HepG2 (cell line): ENCODE data around the gene CAMTA1.

Source experiments
- ETV6 ChIP-seq: sonication (generic); formaldehyde crosslinking; conservative IDR thresholded peaks from 2 replicates; pipeline ENCODE4 v1.4.0; 2020; ENCODE audit warnings: missing genetic modification reagents
- EZH2 ChIP-seq: conservative IDR thresholded peaks from 2 replicates; pipeline ENCODE4 v1.6.1; 2012; ENCODE audit warnings: mild to moderate bottlenecking, low read depth, low read length, moderate library complexity
- KMT2B ChIP-seq: IDR thresholded peaks from 2 replicates; pipeline ENCODE4 v1.6.1; 2016; ENCODE audit warnings: missing genetic modification reagents, missing compliant biosample characterization
- NAIF1 ChIP-seq: sonication (generic); formaldehyde crosslinking; IDR thresholded peaks from 2 replicates; pipeline ENCODE4 v1.5.0; 2020; ENCODE audit warnings: mild to moderate bottlenecking, missing genetic modification reagents, borderline replicate concordance
- TCF7L2 ChIP-seq: IDR thresholded peaks from 2 replicates; pipeline ENCODE4 v1.6.1; 2011; ENCODE audit warnings: mild to moderate bottlenecking, low read depth, low read length, moderate library complexity
- TP53 ChIP-seq: sonication (generic); formaldehyde crosslinking; conservative IDR thresholded peaks from 2 replicates; pipeline ENCODE4 v1.4.0; 2020; ENCODE audit warnings: missing genetic modification reagents
- ZNF24 ChIP-seq: fragments of 450-650 bp; IDR thresholded peaks from 2 replicates; pipeline ENCODE4 v1.6.1; 2017; ENCODE audit warnings: antibody characterized with exemption, mild to moderate bottlenecking
- ZNF724P ChIP-seq: sonication (generic); formaldehyde crosslinking; IDR thresholded peaks from 2 replicates; pipeline ENCODE4 v1.8.0; 2022; ENCODE audit warnings: missing genetic modification reagents, borderline replicate concordance
- TF ChIP-seq, protein P1 (sequence below): IDR thresholded peaks from 2 replicates; pipeline ENCODE4 v1.6.1; 2012; ENCODE audit warnings: inconsistent platforms
- TF ChIP-seq, protein P2 (sequence below): IDR thresholded peaks from 2 replicates; pipeline ENCODE4 v1.6.1; 2016
- TF ChIP-seq, protein P3 (sequence below): sonication (generic); formaldehyde crosslinking; IDR thresholded peaks from 2 replicates; pipeline ENCODE4 v1.4.0; 2020; ENCODE audit warnings: missing genetic modification reagents
- TF ChIP-seq, protein P4 (sequence below), 2 experiments: IDR thresholded peaks; 2 replicates each; pipeline ENCODE4 v1.6.1; 2011 to 2012; ENCODE audit warnings: low read length in 2 of 2, borderline replicate concordance in 1 of 2, low read depth in 1 of 2, mild to moderate bottlenecking in 1 of 2, moderate library complexity in 1 of 2
- TF ChIP-seq, protein P5 (sequence below): sonication (generic); formaldehyde crosslinking; IDR thresholded peaks from 2 replicates; pipeline ENCODE4 v1.4.0; 2020; ENCODE audit warnings: missing genetic modification reagents

DNA sequence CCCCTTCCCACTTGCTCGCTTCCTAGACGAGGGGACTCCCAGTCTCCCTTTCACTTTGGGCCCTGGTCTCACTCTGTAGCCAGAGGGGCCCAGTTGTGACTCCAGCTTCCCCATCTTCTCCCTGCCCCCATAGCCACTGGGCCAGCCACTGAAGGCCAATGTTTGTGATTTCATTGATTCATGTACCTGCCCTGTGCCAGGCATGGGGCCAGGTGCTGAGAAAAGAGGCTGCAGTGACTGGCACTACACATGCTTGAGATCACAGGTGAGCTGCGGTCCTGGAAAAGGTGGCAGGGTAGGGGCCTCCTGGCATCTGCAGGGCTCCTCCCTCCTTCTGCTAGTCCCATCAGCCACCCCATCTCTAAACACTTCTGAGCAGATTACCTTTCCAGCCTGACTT, 640.5 kb downstream of the CAMTA1 start:
- TF ChIP-seq, protein P1, sequence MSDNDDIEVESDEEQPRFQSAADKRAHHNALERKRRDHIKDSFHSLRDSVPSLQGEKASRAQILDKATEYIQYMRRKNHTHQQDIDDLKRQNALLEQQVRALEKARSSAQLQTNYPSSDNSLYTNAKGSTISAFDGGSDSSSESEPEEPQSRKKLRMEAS = no peak
- TF ChIP-seq ETV6 (CRISPR knock-in tag) = no peak
- TF ChIP-seq, protein P2, sequence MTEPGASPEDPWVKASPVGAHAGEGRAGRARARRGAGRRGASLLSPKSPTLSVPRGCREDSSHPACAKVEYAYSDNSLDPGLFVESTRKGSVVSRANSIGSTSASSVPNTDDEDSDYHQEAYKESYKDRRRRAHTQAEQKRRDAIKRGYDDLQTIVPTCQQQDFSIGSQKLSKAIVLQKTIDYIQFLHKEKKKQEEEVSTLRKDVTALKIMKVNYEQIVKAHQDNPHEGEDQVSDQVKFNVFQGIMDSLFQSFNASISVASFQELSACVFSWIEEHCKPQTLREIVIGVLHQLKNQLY (CRISPR knock-in tag) = no peak
- TF ChIP-seq EZH2 = no peak
- TF ChIP-seq, protein P3, sequence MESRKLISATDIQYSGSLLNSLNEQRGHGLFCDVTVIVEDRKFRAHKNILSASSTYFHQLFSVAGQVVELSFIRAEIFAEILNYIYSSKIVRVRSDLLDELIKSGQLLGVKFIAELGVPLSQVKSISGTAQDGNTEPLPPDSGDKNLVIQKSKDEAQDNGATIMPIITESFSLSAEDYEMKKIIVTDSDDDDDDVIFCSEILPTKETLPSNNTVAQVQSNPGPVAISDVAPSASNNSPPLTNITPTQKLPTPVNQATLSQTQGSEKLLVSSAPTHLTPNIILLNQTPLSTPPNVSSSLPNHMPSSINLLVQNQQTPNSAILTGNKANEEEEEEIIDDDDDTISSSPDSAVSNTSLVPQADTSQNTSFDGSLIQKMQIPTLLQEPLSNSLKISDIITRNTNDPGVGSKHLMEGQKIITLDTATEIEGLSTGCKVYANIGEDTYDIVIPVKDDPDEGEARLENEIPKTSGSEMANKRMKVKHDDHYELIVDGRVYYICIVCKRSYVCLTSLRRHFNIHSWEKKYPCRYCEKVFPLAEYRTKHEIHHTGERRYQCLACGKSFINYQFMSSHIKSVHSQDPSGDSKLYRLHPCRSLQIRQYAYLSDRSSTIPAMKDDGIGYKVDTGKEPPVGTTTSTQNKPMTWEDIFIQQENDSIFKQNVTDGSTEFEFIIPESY = no peak
- no peak for TF ChIP-seq KMT2B
- TF ChIP-seq ZNF724P (CRISPR knock-in tag) = no peak
- TF ChIP-seq, protein P4, sequence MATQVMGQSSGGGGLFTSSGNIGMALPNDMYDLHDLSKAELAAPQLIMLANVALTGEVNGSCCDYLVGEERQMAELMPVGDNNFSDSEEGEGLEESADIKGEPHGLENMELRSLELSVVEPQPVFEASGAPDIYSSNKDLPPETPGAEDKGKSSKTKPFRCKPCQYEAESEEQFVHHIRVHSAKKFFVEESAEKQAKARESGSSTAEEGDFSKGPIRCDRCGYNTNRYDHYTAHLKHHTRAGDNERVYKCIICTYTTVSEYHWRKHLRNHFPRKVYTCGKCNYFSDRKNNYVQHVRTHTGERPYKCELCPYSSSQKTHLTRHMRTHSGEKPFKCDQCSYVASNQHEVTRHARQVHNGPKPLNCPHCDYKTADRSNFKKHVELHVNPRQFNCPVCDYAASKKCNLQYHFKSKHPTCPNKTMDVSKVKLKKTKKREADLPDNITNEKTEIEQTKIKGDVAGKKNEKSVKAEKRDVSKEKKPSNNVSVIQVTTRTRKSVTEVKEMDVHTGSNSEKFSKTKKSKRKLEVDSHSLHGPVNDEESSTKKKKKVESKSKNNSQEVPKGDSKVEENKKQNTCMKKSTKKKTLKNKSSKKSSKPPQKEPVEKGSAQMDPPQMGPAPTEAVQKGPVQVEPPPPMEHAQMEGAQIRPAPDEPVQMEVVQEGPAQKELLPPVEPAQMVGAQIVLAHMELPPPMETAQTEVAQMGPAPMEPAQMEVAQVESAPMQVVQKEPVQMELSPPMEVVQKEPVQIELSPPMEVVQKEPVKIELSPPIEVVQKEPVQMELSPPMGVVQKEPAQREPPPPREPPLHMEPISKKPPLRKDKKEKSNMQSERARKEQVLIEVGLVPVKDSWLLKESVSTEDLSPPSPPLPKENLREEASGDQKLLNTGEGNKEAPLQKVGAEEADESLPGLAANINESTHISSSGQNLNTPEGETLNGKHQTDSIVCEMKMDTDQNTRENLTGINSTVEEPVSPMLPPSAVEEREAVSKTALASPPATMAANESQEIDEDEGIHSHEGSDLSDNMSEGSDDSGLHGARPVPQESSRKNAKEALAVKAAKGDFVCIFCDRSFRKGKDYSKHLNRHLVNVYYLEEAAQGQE (IDR thresholded peaks at IDR 0.05; ENCODE audit: borderline replicate concordance in 1 of 2, low read depth in 1 of 2, low read length in 2 of 2) = no peak
- TF ChIP-seq ZNF24 = no peak
- TF ChIP-seq, protein P5, sequence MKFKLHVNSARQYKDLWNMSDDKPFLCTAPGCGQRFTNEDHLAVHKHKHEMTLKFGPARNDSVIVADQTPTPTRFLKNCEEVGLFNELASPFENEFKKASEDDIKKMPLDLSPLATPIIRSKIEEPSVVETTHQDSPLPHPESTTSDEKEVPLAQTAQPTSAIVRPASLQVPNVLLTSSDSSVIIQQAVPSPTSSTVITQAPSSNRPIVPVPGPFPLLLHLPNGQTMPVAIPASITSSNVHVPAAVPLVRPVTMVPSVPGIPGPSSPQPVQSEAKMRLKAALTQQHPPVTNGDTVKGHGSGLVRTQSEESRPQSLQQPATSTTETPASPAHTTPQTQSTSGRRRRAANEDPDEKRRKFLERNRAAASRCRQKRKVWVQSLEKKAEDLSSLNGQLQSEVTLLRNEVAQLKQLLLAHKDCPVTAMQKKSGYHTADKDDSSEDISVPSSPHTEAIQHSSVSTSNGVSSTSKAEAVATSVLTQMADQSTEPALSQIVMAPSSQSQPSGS (CRISPR knock-in tag) = no peak
- no peak for TF ChIP-seq NAIF1 (CRISPR knock-in tag)
- TF ChIP-seq TCF7L2 = no peak
- TF ChIP-seq TP53 = no peak
